Hepatocyte (in vitro differentiated cells): ENCODE data around the gene SLF2. TPM values are rescaled to one million over a fixed set of nuclear protein-coding genes. Genes with fewer than 3 reads are reported as not detected.

ENCODE experiments used
- DNase-seq: peaks from one replicate; pipeline ENCODE4 v3.0.0-alpha.2; 2016; ENCODE audit warnings: low spot score
- H2AFZ ChIP-seq: fragments of 200-600 bp; sonication (generic); 2 replicates; pipeline ENCODE4 v1.6.0; 2016; ENCODE audit warnings: antibody characterized with exemption, mild to moderate bottlenecking
- H3K27ac ChIP-seq: fragments of 200-600 bp; sonication (generic); 2 replicates; pipeline ENCODE4 v1.5.1; 2016; ENCODE audit warnings: mild to moderate bottlenecking
- H3K27me3 ChIP-seq: fragments of 200-600 bp; sonication (generic); 2 replicates; pipeline ENCODE4 v1.6.1; 2016
- H3K36me3 ChIP-seq: fragments of 200-600 bp; sonication (generic); replicated peaks from 2 replicates; pipeline ENCODE4 v1.5.1; 2016; ENCODE audit warnings: low read depth; ENCODE audit not compliant: insufficient read depth
- H3K4me1 ChIP-seq: fragments of 200-600 bp; sonication (generic); 2 replicates; pipeline ENCODE4 v1.5.1; 2016; ENCODE audit warnings: mild to moderate bottlenecking, moderate library complexity; ENCODE audit not compliant: insufficient read depth
- H3K4me2 ChIP-seq: fragments of 200-600 bp; sonication (generic); 2 replicates; pipeline ENCODE4 v1.6.0; 2016
- H3K4me3 ChIP-seq: fragments of 200-600 bp; sonication (generic); 2 replicates; pipeline ENCODE4 v1.5.1; 2016; ENCODE audit warnings: mild to moderate bottlenecking
- H3K79me2 ChIP-seq: fragments of 200-600 bp; sonication (generic); 2 replicates; pipeline ENCODE4 v1.6.0; 2017; ENCODE audit warnings: mild to moderate bottlenecking
- H3K9me2 ChIP-seq: fragments of 200-600 bp; sonication (generic); replicated peaks from 2 replicates; pipeline ENCODE4 v1.6.0; 2017; ENCODE audit warnings: mild to moderate bottlenecking; ENCODE audit not compliant: insufficient read depth
- H3K9me3 ChIP-seq: fragments of 200-600 bp; sonication (generic); 2 replicates; pipeline ENCODE4 v1.5.1; 2016; ENCODE audit warnings: low read depth, mild to moderate bottlenecking
- H4K20me1 ChIP-seq: fragments of 200-600 bp; sonication (generic); 2 replicates; pipeline ENCODE4 v1.6.0; 2016; ENCODE audit warnings: mild to moderate bottlenecking; ENCODE audit not compliant: insufficient read depth, poor library complexity, severe bottlenecking
- EZH2 ChIP-seq: fragments of 200-600 bp; sonication (generic); IDR thresholded peaks from 2 replicates; pipeline ENCODE4 v1.6.1; 2016; ENCODE audit warnings: antibody characterized with exemption, mild to moderate bottlenecking, borderline replicate concordance
- EZH2phosphoT487 ChIP-seq: fragments of 200-600 bp; sonication (generic); IDR thresholded peaks from one replicate; pipeline ENCODE4 v1.6.1; 2018; ENCODE audit warnings: antibody characterized with exemption, mild to moderate bottlenecking, low read depth, moderate library complexity; ENCODE audit not compliant: unreplicated experiment, severe bottlenecking
- WGBS: methylation state at CpG from one replicate; pipeline ENCODE4 v1.1.6; 2016; ENCODE audit warnings: low lambda C conversion rate; ENCODE audit errors: missing lambda C conversion rate; 5-methylcytosine and 5-hydroxymethylcytosine counted together
- polyA plus RNA-seq: library from polyadenylated mRNA; unstranded; fragments of >200 nt; fragmentation: Nextera tagmentation; extraction: Ambion mirVana; gene quantifications from 2 replicates; pipeline ENCODE4 v1.2.1, GENCODE V29; 2016
- total RNA-seq: library from RNA; depleted of rRNA; stranded (reverse); fragments of >200 nt; gene quantifications from 2 replicates; pipeline ENCODE4 v1.2.3, GENCODE V29; 2014
- TF ChIP-seq, protein P1 (sequence below): fragments of 200-600 bp; sonication (generic); IDR thresholded peaks from 2 replicates; pipeline ENCODE4 v1.5.1; 2016; ENCODE audit warnings: antibody characterized with exemption, mild to moderate bottlenecking; ENCODE audit not compliant: poor library complexity

Gene SLF2
- total and polyA plus RNA-seq, 2 experiments from 2014 or later, result 11.7 to 23.5 TPM

DNA sequence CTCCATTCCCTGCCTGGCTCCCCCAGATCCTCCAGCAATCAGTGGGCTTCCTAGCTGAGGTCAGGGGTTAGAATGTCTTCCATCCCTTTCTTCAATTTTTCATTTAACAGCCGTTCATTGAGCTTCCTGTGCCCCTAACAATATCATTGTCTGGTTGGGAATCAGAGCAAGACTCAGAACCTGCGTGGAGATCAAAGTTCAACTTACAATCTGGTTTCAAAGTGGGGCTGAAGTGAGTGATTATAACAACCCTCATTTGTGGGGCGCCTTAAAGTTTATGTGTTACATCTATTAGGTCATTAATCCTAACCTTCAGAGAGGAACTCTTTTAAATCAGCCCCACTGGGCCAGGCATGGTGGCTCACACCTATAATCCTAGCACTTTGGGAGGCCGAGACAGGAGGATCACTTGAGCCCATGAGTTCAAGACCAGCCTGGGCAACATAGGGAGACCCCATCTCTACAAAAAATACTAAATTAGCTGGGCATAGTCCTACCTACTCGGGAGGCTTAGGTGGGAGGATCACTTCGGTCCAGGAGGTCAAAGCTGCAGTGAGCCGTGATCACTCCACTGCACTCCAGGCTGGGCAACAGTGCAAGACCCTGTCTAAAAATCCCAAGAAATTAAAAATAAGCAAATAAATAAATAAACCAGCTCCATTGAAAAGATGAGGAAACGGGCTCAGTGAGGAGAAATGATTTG, 45.4 kb upstream of the SLF2 start:
- Histone ChIP-seq H2AFZ (no peak overlapping the region), H3K27me3 (peaks cover 40% of the 10 kb centered on the region), H3K9me2 (no peaks in the 10 kb centered on the region), H3K36me3 (no peaks in the 10 kb centered on the region), H4K20me1 (no peaks in the 10 kb centered on the region), H3K79me2 (no peaks in the 10 kb centered on the region), H3K4me3 (no peak overlapping the region), H3K4me1 (peaks cover 10% of the 10 kb centered on the region), H3K9me3 (no peaks in the 10 kb centered on the region), H3K4me2 (no peak overlapping the region), H3K27ac (no peak overlapping the region)
- WGBS, result 88% methylated on average over 8 of the region's 8 CpGs
- no peak for DNase-seq
- no peak for TF ChIP-seq EZH2phosphoT487
- TF ChIP-seq, protein P1, sequence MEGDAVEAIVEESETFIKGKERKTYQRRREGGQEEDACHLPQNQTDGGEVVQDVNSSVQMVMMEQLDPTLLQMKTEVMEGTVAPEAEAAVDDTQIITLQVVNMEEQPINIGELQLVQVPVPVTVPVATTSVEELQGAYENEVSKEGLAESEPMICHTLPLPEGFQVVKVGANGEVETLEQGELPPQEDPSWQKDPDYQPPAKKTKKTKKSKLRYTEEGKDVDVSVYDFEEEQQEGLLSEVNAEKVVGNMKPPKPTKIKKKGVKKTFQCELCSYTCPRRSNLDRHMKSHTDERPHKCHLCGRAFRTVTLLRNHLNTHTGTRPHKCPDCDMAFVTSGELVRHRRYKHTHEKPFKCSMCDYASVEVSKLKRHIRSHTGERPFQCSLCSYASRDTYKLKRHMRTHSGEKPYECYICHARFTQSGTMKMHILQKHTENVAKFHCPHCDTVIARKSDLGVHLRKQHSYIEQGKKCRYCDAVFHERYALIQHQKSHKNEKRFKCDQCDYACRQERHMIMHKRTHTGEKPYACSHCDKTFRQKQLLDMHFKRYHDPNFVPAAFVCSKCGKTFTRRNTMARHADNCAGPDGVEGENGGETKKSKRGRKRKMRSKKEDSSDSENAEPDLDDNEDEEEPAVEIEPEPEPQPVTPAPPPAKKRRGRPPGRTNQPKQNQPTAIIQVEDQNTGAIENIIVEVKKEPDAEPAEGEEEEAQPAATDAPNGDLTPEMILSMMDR, result no peak
- no peak for TF ChIP-seq EZH2

- Histone ChIP-seq H3K9me2 (no peaks in the 10 kb centered on the region), H3K4me1 (peaks cover 10% of the 10 kb centered on the region), H3K4me2 (no peak overlapping the region), H3K79me2 (no peaks in the 10 kb centered on the region), H2AFZ (no peak overlapping the region), H4K20me1 (no peaks in the 10 kb centered on the region), H3K27ac (no peak overlapping the region), H3K9me3 (no peaks in the 10 kb centered on the region), H3K4me3 (no peak overlapping the region), H3K27me3 (peaks cover 30% of the 10 kb centered on the region), H3K36me3 (no peaks in the 10 kb centered on the region)
- no peak for DNase-seq
- no peak for TF ChIP-seq EZH2
- TF ChIP-seq, protein P1, result no peak
- no peak for TF ChIP-seq EZH2phosphoT487
- 43% methylated on average over 2 of the region's 3 CpGs for WGBS
These were observed 44.4 kb upstream of the SLF2 start for GRCh38 chr10:100868382-100868781.

GRCh38 chr10:100869399-100869798, 43.4 kb upstream of the SLF2 start:
- Histone ChIP-seq H3K36me3 (no peaks in the 10 kb centered on the region), H3K27me3 (peaks cover 30% of the 10 kb centered on the region), H3K27ac (no peak overlapping the region), H3K4me1 (peaks cover 10% of the 10 kb centered on the region), H4K20me1 (no peaks in the 10 kb centered on the region), H3K4me2 (no peak overlapping the region), H3K4me3 (no peak overlapping the region), H3K79me2 (no peaks in the 10 kb centered on the region), H3K9me2 (no peaks in the 10 kb centered on the region), H2AFZ (no peak overlapping the region), H3K9me3 (no peaks in the 10 kb centered on the region)
- DNase-seq, result no peak
- 94% methylated on average over 4 of the region's 4 CpGs for WGBS
- TF ChIP-seq EZH2phosphoT487 (no peak), EZH2 (no peak)
- TF ChIP-seq, protein P1, result no peak
